ENCODE data around the gene RAB3IP.

- TF ChIP-seq, protein P1, sequence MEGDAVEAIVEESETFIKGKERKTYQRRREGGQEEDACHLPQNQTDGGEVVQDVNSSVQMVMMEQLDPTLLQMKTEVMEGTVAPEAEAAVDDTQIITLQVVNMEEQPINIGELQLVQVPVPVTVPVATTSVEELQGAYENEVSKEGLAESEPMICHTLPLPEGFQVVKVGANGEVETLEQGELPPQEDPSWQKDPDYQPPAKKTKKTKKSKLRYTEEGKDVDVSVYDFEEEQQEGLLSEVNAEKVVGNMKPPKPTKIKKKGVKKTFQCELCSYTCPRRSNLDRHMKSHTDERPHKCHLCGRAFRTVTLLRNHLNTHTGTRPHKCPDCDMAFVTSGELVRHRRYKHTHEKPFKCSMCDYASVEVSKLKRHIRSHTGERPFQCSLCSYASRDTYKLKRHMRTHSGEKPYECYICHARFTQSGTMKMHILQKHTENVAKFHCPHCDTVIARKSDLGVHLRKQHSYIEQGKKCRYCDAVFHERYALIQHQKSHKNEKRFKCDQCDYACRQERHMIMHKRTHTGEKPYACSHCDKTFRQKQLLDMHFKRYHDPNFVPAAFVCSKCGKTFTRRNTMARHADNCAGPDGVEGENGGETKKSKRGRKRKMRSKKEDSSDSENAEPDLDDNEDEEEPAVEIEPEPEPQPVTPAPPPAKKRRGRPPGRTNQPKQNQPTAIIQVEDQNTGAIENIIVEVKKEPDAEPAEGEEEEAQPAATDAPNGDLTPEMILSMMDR (conservative IDR thresholded peaks at IDR 0.05; ENCODE audit: low read depth, low read length): no peak
- TF ChIP-seq EZH2 (IDR thresholded peaks at IDR 0.05; ENCODE audit: borderline replicate concordance, low read depth, low read length, poor library complexity, severe bottlenecking): no peak
Measured at GRCh38 chr12:69726922-69727321, 11.7 kb upstream of the RAB3IP start.
